Measurements from ENCODE around the gene OXNAD1.

The OXNAD1 gene

DNA sequence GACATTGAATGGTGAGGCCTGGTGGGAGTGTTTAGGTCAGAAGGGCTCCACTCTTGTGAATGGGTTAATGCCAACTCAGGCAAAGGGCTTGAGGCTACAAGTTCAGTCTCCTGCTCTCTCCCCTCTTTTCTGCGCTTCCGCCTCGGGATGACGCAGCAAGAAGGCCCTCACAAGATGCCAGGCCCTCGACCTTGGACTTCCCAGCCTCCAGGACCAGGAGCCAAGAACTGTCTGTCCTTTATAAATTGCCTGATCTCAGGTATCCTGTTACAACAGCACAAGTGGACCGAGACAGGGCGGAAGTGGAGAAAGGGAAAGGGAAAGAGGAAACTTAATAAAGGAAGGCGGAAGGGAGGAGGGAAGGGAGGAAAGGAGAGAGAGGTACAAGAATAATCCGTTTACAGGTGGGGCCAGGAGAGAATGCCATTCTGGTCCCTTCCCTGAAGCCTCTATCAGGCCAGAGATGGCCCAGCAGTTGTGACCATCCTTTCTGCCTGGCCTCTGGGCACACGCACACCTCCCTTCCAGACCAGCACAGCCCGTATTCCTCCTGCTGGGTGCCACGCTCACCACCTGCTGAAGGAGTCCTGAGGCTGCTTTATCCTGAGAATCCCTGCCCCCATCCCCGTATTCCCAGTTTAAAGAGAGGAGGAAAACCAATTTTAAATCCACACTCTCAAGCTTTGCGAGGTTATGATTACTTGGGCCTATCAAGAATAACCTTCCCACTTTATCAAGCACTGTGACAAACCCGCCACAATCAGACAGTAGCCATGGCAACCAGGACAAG is 64.2 kb downstream of the OXNAD1 start:
- Histone ChIP-seq H3F3A (ENCODE audit: insufficient read depth, low read length) (no peaks in the 10 kb centered on the region), H3K4me3 (ENCODE audit: low read length) (no peak overlapping the region), H3K4me1 (ENCODE audit: low read length) (no peaks in the 10 kb centered on the region), H4K20me1 (ENCODE audit: insufficient read depth, low read length) (no peaks in the 10 kb centered on the region), H3K9me3 (replicated peaks; ENCODE audit: insufficient read depth, low read length) (no peaks in the 10 kb centered on the region), H3K9me2 (replicated peaks; ENCODE audit: insufficient read depth, low read length) (no peaks in the 10 kb centered on the region), H2AFZ (ENCODE audit: low read length) (no peak overlapping the region), H3K9ac (ENCODE audit: low read length) (no peak overlapping the region), H3K79me2 (ENCODE audit: low read length) (0 out of 2 replicates have a peak, but pooled peaks cover 2% of the 10 kb centered on the region), H3K27me3 (replicated peaks; ENCODE audit: insufficient read depth, low read length) (no peaks in the 10 kb centered on the region), H3K4me2 (ENCODE audit: low read depth, low read length) (no peak overlapping the region), H3K36me3 (replicated peaks; ENCODE audit: insufficient read depth, low read length) (no peaks in the 10 kb centered on the region; the same call in 1 of the 2 replicates), H3K27ac (ENCODE audit: low read length) (no peak overlapping the region)
- TF ChIP-seq EZH2phosphoT487 (IDR thresholded peaks at IDR 0.05; ENCODE audit: low read length): no peak
- TF ChIP-seq, protein P1, sequence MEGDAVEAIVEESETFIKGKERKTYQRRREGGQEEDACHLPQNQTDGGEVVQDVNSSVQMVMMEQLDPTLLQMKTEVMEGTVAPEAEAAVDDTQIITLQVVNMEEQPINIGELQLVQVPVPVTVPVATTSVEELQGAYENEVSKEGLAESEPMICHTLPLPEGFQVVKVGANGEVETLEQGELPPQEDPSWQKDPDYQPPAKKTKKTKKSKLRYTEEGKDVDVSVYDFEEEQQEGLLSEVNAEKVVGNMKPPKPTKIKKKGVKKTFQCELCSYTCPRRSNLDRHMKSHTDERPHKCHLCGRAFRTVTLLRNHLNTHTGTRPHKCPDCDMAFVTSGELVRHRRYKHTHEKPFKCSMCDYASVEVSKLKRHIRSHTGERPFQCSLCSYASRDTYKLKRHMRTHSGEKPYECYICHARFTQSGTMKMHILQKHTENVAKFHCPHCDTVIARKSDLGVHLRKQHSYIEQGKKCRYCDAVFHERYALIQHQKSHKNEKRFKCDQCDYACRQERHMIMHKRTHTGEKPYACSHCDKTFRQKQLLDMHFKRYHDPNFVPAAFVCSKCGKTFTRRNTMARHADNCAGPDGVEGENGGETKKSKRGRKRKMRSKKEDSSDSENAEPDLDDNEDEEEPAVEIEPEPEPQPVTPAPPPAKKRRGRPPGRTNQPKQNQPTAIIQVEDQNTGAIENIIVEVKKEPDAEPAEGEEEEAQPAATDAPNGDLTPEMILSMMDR (IDR thresholded peaks at IDR 0.05; ENCODE audit: low read length): no peak
- TF ChIP-seq EZH2 (optimal IDR thresholded peaks at IDR 0.05; ENCODE audit: low read depth, low read length): no peak
- no peak for DNase-seq

DNA sequence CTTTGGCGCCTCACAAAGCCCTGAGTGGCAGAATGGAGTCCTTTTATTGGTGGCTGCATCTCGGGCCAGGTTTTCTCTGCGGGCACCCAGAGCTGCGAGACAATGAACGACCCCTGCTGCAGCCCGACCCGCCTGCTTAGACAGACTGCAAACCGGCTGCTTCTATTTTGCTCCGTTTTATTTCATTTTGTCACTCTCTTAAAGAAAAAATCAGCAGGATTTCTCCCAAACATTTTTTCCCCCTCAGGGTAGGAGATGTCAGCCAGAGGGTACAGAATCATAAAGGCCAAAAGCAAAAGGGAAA is 64.8 kb downstream of the OXNAD1 start:
- no peaks in the 10 kb centered on the region for H3K9me2 ChIP-seq (replicated peaks; ENCODE audit: insufficient read depth, low read length)
- no peaks in the 10 kb centered on the region for H4K20me1 ChIP-seq (ENCODE audit: insufficient read depth, low read length)
- H3K27me3 ChIP-seq (replicated peaks; ENCODE audit: insufficient read depth, low read length): no peaks in the 10 kb centered on the region
- H3K9ac ChIP-seq (ENCODE audit: low read length): no peak overlapping the region
- H2AFZ ChIP-seq (ENCODE audit: low read length): no peak overlapping the region
- no peak overlapping the region for H3K4me3 ChIP-seq (ENCODE audit: low read length)
- no peak overlapping the region for H3K4me2 ChIP-seq (ENCODE audit: low read depth, low read length)
- no peaks in the 10 kb centered on the region; the same call in 1 of the 2 replicates for H3K36me3 ChIP-seq (replicated peaks; ENCODE audit: insufficient read depth, low read length)
- no peak overlapping the region for H3K27ac ChIP-seq (ENCODE audit: low read length)
- H3F3A ChIP-seq (ENCODE audit: insufficient read depth, low read length): no peaks in the 10 kb centered on the region
- no peaks in the 10 kb centered on the region for H3K9me3 ChIP-seq (replicated peaks; ENCODE audit: insufficient read depth, low read length)
- 0 out of 2 replicates have a peak, but pooled peaks cover 2% of the 10 kb centered on the region for H3K79me2 ChIP-seq (ENCODE audit: low read length)
- no peak for DNase-seq
- no peak for TF ChIP-seq EZH2phosphoT487 (IDR thresholded peaks at IDR 0.05; ENCODE audit: low read length)
- TF ChIP-seq, protein P1 (IDR thresholded peaks at IDR 0.05; ENCODE audit: low read length): no peak
- no peak for TF ChIP-seq EZH2 (optimal IDR thresholded peaks at IDR 0.05; ENCODE audit: low read depth, low read length)
- H3K4me1 ChIP-seq (ENCODE audit: low read length): no peaks in the 10 kb centered on the region

DNA sequence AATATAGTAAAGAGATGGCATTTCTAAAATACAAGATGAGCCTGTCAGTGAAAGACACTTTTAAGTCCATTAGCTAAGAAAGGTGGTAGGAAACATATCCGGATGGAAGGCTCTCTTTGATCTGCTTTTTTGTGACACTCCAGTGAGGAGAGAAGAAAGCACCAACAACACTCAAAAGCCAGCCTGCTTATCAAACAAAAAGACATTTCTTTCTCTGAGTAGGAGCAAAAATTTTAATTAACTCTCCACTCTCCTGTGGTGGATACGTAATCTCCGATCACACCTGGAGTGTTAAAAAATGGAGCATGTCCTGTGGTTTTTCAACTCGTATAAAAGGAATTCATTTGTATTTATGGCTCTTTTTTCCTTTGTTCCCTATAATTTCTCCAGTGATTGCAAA is 65.3 kb downstream of the OXNAD1 start:
- H3K36me3 ChIP-seq (replicated peaks; ENCODE audit: insufficient read depth, low read length): no peaks in the 10 kb centered on the region; the same call in 1 of the 2 replicates
- DNase-seq: no peak
- 0 out of 2 replicates have a peak, but pooled peaks cover 2% of the 10 kb centered on the region for H3K79me2 ChIP-seq (ENCODE audit: low read length)
- no peaks in the 10 kb centered on the region for H3K9me2 ChIP-seq (replicated peaks; ENCODE audit: insufficient read depth, low read length)
- H2AFZ ChIP-seq (ENCODE audit: low read length): no peak overlapping the region
- no peaks in the 10 kb centered on the region for H3K4me1 ChIP-seq (ENCODE audit: low read length)
- TF ChIP-seq, protein P1 (IDR thresholded peaks at IDR 0.05; ENCODE audit: low read length): no peak
- TF ChIP-seq EZH2 (optimal IDR thresholded peaks at IDR 0.05; ENCODE audit: low read depth, low read length) (no peak), EZH2phosphoT487 (IDR thresholded peaks at IDR 0.05; ENCODE audit: low read length) (no peak)
- no peak overlapping the region for H3K9ac ChIP-seq (ENCODE audit: low read length)
- no peak overlapping the region for H3K27ac ChIP-seq (ENCODE audit: low read length)
- H3F3A ChIP-seq (ENCODE audit: insufficient read depth, low read length): no peaks in the 10 kb centered on the region
- H3K4me3 ChIP-seq (ENCODE audit: low read length): no peak overlapping the region
- H3K9me3 ChIP-seq (replicated peaks; ENCODE audit: insufficient read depth, low read length): no peaks in the 10 kb centered on the region
- H3K4me2 ChIP-seq (ENCODE audit: low read depth, low read length): no peak overlapping the region
- no peaks in the 10 kb centered on the region for H3K27me3 ChIP-seq (replicated peaks; ENCODE audit: insufficient read depth, low read length)
- H4K20me1 ChIP-seq (ENCODE audit: insufficient read depth, low read length): no peaks in the 10 kb centered on the region

Data from MM.1S (cell line).